Hepatocyte (in vitro differentiated cells): ENCODE results near the gene TCF4.

Experiments
- EZH2 ChIP-seq: fragments of 200-600 bp; sonication (generic); IDR thresholded peaks from 2 replicates; pipeline ENCODE4 v1.6.1; 2016; ENCODE audit warnings: antibody characterized with exemption, mild to moderate bottlenecking, borderline replicate concordance
- EZH2phosphoT487 ChIP-seq: fragments of 200-600 bp; sonication (generic); IDR thresholded peaks from one replicate; pipeline ENCODE4 v1.6.1; 2018; ENCODE audit warnings: antibody characterized with exemption, mild to moderate bottlenecking, low read depth, moderate library complexity; ENCODE audit not compliant: unreplicated experiment, severe bottlenecking
- TF ChIP-seq, protein P1 (sequence below): fragments of 200-600 bp; sonication (generic); IDR thresholded peaks from 2 replicates; pipeline ENCODE4 v1.5.1; 2016; ENCODE audit warnings: antibody characterized with exemption, mild to moderate bottlenecking; ENCODE audit not compliant: poor library complexity

DNA sequence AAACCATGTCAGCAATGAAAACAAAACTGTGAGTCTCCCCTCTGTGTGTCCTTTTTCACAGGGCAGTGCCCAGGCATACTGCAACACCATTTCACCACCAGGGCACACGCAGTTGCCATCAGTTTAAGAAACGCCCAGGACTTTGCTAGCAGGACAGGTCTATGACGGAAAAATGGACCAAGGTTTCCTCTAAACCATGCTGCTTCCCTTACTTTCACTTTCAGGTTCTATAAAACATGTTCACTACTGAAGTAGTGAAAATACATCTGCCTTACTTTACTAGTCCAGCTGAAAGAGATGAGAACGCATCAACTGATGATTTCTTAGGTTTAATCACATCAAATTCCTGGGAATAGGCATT lies 110.5 kb downstream of the TCF4 start:
- TF ChIP-seq, protein P1, sequence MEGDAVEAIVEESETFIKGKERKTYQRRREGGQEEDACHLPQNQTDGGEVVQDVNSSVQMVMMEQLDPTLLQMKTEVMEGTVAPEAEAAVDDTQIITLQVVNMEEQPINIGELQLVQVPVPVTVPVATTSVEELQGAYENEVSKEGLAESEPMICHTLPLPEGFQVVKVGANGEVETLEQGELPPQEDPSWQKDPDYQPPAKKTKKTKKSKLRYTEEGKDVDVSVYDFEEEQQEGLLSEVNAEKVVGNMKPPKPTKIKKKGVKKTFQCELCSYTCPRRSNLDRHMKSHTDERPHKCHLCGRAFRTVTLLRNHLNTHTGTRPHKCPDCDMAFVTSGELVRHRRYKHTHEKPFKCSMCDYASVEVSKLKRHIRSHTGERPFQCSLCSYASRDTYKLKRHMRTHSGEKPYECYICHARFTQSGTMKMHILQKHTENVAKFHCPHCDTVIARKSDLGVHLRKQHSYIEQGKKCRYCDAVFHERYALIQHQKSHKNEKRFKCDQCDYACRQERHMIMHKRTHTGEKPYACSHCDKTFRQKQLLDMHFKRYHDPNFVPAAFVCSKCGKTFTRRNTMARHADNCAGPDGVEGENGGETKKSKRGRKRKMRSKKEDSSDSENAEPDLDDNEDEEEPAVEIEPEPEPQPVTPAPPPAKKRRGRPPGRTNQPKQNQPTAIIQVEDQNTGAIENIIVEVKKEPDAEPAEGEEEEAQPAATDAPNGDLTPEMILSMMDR = no peak
- no peak for TF ChIP-seq EZH2
- no peak for TF ChIP-seq EZH2phosphoT487
